ENCODE results near the gene PRKCE. TPM values are rescaled to one million over a fixed set of nuclear protein-coding genes. Genes with fewer than 3 reads are reported as not detected.
A peak's percentile ranks its signal among the peaks of the same experiment; 100 is the strongest.

PRKCE gene
- polyA plus RNA-seq, 1 of the 3 experiments (the other 2 are of a cell fraction): 16.3 TPM

DNA sequence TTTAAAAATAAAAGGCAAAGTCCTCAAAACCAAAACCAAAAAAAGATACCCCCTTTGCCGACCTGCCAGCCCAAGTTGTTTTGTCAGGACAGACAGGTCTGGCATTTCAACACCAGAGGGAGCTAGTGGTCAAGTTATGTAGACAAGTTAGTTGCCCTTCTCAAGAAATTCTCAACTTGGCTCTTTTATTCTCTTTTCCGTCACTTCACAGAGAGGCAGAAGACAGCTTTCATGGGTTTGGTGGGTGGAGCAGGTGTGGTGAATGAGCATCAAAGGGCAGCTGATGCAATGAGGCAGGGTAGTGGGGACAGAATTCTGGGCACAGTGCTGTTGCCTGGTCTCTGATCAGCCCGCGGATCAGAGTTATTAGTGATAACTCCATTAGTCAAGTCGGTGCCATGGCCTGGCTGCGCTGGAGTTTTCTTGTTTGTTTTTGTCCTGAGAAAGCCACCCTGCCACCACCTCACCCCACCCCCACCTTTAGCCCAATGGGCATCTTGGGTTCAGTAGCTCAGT, 342.1 kb downstream of the PRKCE start:
- Histone ChIP-seq H2AFZ (ENCODE audit: low read depth) (no peak overlapping the region), H3K36me3 (replicated peaks in 1 of 2; ENCODE audit: control insufficient read depth in 1 of 2, insufficient read depth in 2 of 2, low read length in 1 of 2) (no peaks in the 10 kb centered on the region)

DNA sequence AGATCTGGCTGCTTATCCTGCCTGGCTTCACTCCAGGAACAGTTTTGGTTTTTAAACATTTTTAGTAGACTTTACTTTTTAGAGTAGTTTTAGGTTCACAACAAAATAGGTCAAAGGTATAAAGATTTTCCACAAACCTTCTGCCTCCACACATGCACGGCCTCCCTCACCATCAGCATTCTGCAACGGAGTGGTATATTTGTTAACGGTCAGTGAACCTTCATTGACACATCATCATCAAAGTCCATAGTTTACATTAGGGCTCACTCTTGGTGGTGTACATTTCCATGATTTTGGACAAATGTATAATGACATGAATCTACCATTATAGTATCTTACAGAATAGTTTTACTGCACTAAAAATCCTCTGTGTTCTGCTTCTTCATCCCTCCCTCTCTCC, 342.6 kb downstream of the PRKCE start:
- ChIA-PET POLR2A (interaction anchor here (1.3 kb wide), 1 partner anchor 303 kb away, joined by 3 read pairs; the partner anchor contains the start of gene EPAS1), CTCF (interaction anchor here (0.6 to 3.1 kb wide), 58 partner anchors 10 to 891 kb away, joined by 3 to 89 read pairs (median 5); partner anchors contain the start of gene EPAS1)
- H3K9me3 ChIP-seq: no peaks in the 10 kb centered on the region
- H3K4me3 ChIP-seq (ENCODE audit: low read depth in 2 of 2, low read length in 1 of 2): no peak overlapping the region
- H3K27me3 ChIP-seq (ENCODE audit: insufficient read depth): no peaks in the 10 kb centered on the region
- no peak overlapping the region for H3K4me2 ChIP-seq
- 86% methylated on average over 3 of the region's 3 CpGs for WGBS (ENCODE audit: low lambda C conversion rate)
- no peaks in the 10 kb centered on the region for H3F3A ChIP-seq (replicated peaks; ENCODE audit: insufficient read depth)
- no peaks in the 10 kb centered on the region for H3K9me2 ChIP-seq
- TF ChIP-seq JUND (IDR thresholded peaks at IDR 0.05): no peak
- TF ChIP-seq GABPA (IDR thresholded peaks at IDR 0.05; ENCODE audit: low read depth): no peak
- no peak for TF ChIP-seq RXRA (IDR thresholded peaks at IDR 0.05; ENCODE audit: borderline replicate concordance, low read depth)
- TF ChIP-seq, protein P1, sequence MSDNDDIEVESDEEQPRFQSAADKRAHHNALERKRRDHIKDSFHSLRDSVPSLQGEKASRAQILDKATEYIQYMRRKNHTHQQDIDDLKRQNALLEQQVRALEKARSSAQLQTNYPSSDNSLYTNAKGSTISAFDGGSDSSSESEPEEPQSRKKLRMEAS (IDR thresholded peaks at IDR 0.05; ENCODE audit: low read depth): no peak
- no peak for TF ChIP-seq EZH2phosphoT487 (IDR thresholded peaks at IDR 0.05; ENCODE audit: borderline replicate concordance, low read depth)
- TF ChIP-seq TCF12 (IDR thresholded peaks at IDR 0.05): no peak
- TF ChIP-seq ELF1 (IDR thresholded peaks at IDR 0.05): no peak
- no peak for TF ChIP-seq SMC3 (IDR thresholded peaks at IDR 0.05; ENCODE audit: low read depth, low read length)
- TF ChIP-seq RCOR1 (IDR thresholded peaks at IDR 0.05; ENCODE audit: low read length): no peak
- TF ChIP-seq, protein P2, sequence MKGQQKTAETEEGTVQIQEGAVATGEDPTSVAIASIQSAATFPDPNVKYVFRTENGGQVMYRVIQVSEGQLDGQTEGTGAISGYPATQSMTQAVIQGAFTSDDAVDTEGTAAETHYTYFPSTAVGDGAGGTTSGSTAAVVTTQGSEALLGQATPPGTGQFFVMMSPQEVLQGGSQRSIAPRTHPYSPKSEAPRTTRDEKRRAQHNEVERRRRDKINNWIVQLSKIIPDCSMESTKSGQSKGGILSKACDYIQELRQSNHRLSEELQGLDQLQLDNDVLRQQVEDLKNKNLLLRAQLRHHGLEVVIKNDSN (IDR thresholded peaks at IDR 0.05; ENCODE audit: borderline replicate concordance, low read depth): no peak
- no peak for TF ChIP-seq RFX5 (IDR thresholded peaks at IDR 0.05; ENCODE audit: low read length)
- no peaks in the 10 kb centered on the region for H3K36me3 ChIP-seq (replicated peaks in 1 of 2; ENCODE audit: control insufficient read depth in 1 of 2, insufficient read depth in 2 of 2, low read length in 1 of 2)
- H2AFZ ChIP-seq (ENCODE audit: low read depth): no peak overlapping the region
- H3K9ac ChIP-seq: no peak overlapping the region
- H3K27ac ChIP-seq (ENCODE audit: low read depth in 2 of 2, low read length in 1 of 2): no peak overlapping the region
- no peak for DNase-seq
- H3K79me2 ChIP-seq (ENCODE audit: insufficient read depth): no peaks in the 10 kb centered on the region
- peaks cover 0 to 5% of the 10 kb centered on the region in 2 experiments; a peak in 2 of 4 replicates for H3K4me1 ChIP-seq (ENCODE audit: control insufficient read depth in 1 of 2, insufficient read depth in 2 of 2, low read depth in 1 of 2, low read length in 1 of 2)
- no peaks in the 10 kb centered on the region for H4K20me1 ChIP-seq (ENCODE audit: insufficient read depth)

More for the DNA sequence above, 342.1 kb downstream of the PRKCE start:
- Histone ChIP-seq H3F3A (replicated peaks; ENCODE audit: insufficient read depth) (no peaks in the 10 kb centered on the region), H4K20me1 (ENCODE audit: insufficient read depth) (no peaks in the 10 kb centered on the region), H3K4me2 (no peak overlapping the region), H3K9ac (no peak overlapping the region), H3K79me2 (ENCODE audit: insufficient read depth) (no peaks in the 10 kb centered on the region), H3K9me3 (no peaks in the 10 kb centered on the region), H3K27ac (ENCODE audit: low read depth in 2 of 2, low read length in 1 of 2) (no peak overlapping the region), H3K4me1 (ENCODE audit: control insufficient read depth in 1 of 2, insufficient read depth in 2 of 2, low read depth in 1 of 2, low read length in 1 of 2) (peaks cover 0 to 5% of the 10 kb centered on the region in 2 experiments; a peak in 1 of 4 replicates), H3K4me3 (ENCODE audit: low read depth in 2 of 2, low read length in 1 of 2) (no peak overlapping the region; a peak in 1 of 4 replicates), H3K27me3 (ENCODE audit: insufficient read depth) (no peaks in the 10 kb centered on the region), H3K9me2 (no peaks in the 10 kb centered on the region)
- WGBS (ENCODE audit: low lambda C conversion rate): 63% methylated on average over 6 of the region's 6 CpGs
- ChIA-PET CTCF (interaction anchor here (0.6 to 3.1 kb wide), 65 partner anchors 10 to 895 kb away, joined by 3 to 89 read pairs (median 5); partner anchors contain the start of gene EPAS1), POLR2A (interaction anchor here (1.3 kb wide), 1 partner anchor 304 kb away, joined by 3 read pairs; the partner anchor contains the start of gene EPAS1)
- peak; percentile 70 for DNase-seq
- TF ChIP-seq, protein P2 (IDR thresholded peaks at IDR 0.05; ENCODE audit: borderline replicate concordance, low read depth): no peak
- TF ChIP-seq SMC3 (IDR thresholded peaks at IDR 0.05; ENCODE audit: low read depth, low read length) (peak; percentile 89), RCOR1 (IDR thresholded peaks at IDR 0.05; ENCODE audit: low read length) (no peak), RAD21 (IDR thresholded peaks at IDR 0.05; ENCODE audit: low read length) (peak; percentile 93)
- TF ChIP-seq, protein P3, sequence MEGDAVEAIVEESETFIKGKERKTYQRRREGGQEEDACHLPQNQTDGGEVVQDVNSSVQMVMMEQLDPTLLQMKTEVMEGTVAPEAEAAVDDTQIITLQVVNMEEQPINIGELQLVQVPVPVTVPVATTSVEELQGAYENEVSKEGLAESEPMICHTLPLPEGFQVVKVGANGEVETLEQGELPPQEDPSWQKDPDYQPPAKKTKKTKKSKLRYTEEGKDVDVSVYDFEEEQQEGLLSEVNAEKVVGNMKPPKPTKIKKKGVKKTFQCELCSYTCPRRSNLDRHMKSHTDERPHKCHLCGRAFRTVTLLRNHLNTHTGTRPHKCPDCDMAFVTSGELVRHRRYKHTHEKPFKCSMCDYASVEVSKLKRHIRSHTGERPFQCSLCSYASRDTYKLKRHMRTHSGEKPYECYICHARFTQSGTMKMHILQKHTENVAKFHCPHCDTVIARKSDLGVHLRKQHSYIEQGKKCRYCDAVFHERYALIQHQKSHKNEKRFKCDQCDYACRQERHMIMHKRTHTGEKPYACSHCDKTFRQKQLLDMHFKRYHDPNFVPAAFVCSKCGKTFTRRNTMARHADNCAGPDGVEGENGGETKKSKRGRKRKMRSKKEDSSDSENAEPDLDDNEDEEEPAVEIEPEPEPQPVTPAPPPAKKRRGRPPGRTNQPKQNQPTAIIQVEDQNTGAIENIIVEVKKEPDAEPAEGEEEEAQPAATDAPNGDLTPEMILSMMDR (IDR thresholded peaks at IDR 0.05): peak; percentile 94

Measured in SK-N-SH (cell line).